RWPE1 (cell line): Measurements from ENCODE around the gene RBM33.

Experiments
- CTCF ChIA-PET: fragments of 350-600 bp; sonication (Branson Sonifier 250); formaldehyde crosslinking; extraction: SDS; loops from one replicate; lab custom pipeline; 2021; lab: Yijun Ruan, JAX
- POLR2A ChIA-PET: fragments of 400-600 bp; formaldehyde crosslinking; extraction: SDS; loops from one replicate; lab custom pipeline; 2020; ENCODE audit warnings: antibody characterized with exemption; ENCODE audit not compliant: low non-redundant PET; lab: Yijun Ruan, JAX
- DNase-seq: peaks from one replicate; pipeline ENCODE4 v3.0.0; 2012; ENCODE audit warnings: low spot score
- H3K27ac ChIP-seq: fragments of 450-650 bp; 2 replicates; pipeline ENCODE4 v1.5.1; 2017
- CTCF ChIP-seq: fragments of 450-650 bp; conservative IDR thresholded peaks from 2 replicates; pipeline ENCODE4 v1.5.1; 2017; ENCODE audit warnings: low read depth, mild to moderate bottlenecking

Gene RBM33

GRCh38 chr7:155603205-155603857 lies 41.1 kb upstream of the RBM33 start:
- DNase-seq: no peak
- no peak for TF ChIP-seq CTCF
- CTCF ChIA-PET: interaction anchor here (0.5 kb wide), 1 partner anchor 28 kb away, joined by 3 read pairs; no protein-coding TSS in a partner anchor
- POLR2A ChIA-PET: no interaction called here
- H3K27ac ChIP-seq: no peak overlapping the region

GRCh38 chr7:155603858-155604503 lies 40.5 kb upstream of the RBM33 start:
- ChIA-PET POLR2A (no interaction called here), CTCF (interaction anchor here (0.5 kb wide), 1 partner anchor 29 kb away, joined by 3 read pairs; no protein-coding TSS in a partner anchor)
- no peak for DNase-seq
- no peak overlapping the region for H3K27ac ChIP-seq
- TF ChIP-seq CTCF: no peak

- POLR2A ChIA-PET: no interaction called here
- no peak overlapping the region for H3K27ac ChIP-seq
- CTCF ChIA-PET: no interaction called here
- DNase-seq: no peak
- TF ChIP-seq CTCF: no peak
Measured at GRCh38 chr7:155604504-155604997, 39.9 kb upstream of the RBM33 start.

GRCh38 chr7:155609185-155609584 lies 35.3 kb upstream of the RBM33 start:
- ChIA-PET CTCF (no interaction called here), POLR2A (no interaction called here)
- H3K27ac ChIP-seq: no peak overlapping the region
- TF ChIP-seq CTCF: no peak
- DNase-seq: no peak

GRCh38 chr7:155610633-155611193 lies 33.7 kb upstream of the RBM33 start:
- ChIA-PET CTCF (no interaction called here), POLR2A (no interaction called here)
- H3K27ac ChIP-seq: no peak overlapping the region
- no peak for DNase-seq
- no peak for TF ChIP-seq CTCF

GRCh38 chr7:155611808-155612447 lies 32.5 kb upstream of the RBM33 start:
- no peak overlapping the region for H3K27ac ChIP-seq
- ChIA-PET CTCF (interaction anchor here (0.5 to 0.7 kb wide), 2 partner anchors 89 to 140 kb away, joined by 4 to 5 read pairs; no protein-coding TSS in a partner anchor), POLR2A (no interaction called here)
- DNase-seq: no peak
- no peak for TF ChIP-seq CTCF
